GM12891 (cell line): ENCODE measurements around the gene EML2.

Source experiments
- DNase-seq: peaks from one replicate; pipeline ENCODE4 v3.0.0; 2011; ENCODE audit warnings: low spot score; ENCODE audit not compliant: insufficient read length
- FAIRE-seq: peaks from 2 replicates; lab custom pipeline; 2011; peaks lifted over from hg19 to GRCh38; lab: Jason Lieb, UNC
- PAX5 ChIP-seq: IDR thresholded peaks from 2 replicates; pipeline ENCODE4 v1.6.1; 2011; ENCODE audit warnings: low read length, moderate library complexity, mild to moderate bottlenecking; ENCODE audit not compliant: insufficient read depth, severe bottlenecking
- POLR2A ChIP-seq: IDR thresholded peaks from 2 replicates; pipeline ENCODE4 v1.6.1; 2011; ENCODE audit warnings: low read depth, low read length, control low read depth
- POLR2AphosphoS5 ChIP-seq: IDR thresholded peaks from 2 replicates; pipeline ENCODE4 v1.6.1; 2011; ENCODE audit warnings: low read depth, low read length, control low read depth
- POU2F2 ChIP-seq: IDR thresholded peaks from 2 replicates; pipeline ENCODE4 v1.6.1; 2011; ENCODE audit warnings: low read depth, mild to moderate bottlenecking, control low read depth, low read length, moderate library complexity
- SPI1 ChIP-seq: IDR thresholded peaks from 2 replicates; pipeline ENCODE4 v1.6.1; 2011; ENCODE audit warnings: low read depth, low read length, control low read depth
- TAF1 ChIP-seq: IDR thresholded peaks from 2 replicates; pipeline ENCODE4 v1.6.1; 2011; ENCODE audit warnings: low read depth, low read length, control low read depth

The EML2 gene

DNA sequence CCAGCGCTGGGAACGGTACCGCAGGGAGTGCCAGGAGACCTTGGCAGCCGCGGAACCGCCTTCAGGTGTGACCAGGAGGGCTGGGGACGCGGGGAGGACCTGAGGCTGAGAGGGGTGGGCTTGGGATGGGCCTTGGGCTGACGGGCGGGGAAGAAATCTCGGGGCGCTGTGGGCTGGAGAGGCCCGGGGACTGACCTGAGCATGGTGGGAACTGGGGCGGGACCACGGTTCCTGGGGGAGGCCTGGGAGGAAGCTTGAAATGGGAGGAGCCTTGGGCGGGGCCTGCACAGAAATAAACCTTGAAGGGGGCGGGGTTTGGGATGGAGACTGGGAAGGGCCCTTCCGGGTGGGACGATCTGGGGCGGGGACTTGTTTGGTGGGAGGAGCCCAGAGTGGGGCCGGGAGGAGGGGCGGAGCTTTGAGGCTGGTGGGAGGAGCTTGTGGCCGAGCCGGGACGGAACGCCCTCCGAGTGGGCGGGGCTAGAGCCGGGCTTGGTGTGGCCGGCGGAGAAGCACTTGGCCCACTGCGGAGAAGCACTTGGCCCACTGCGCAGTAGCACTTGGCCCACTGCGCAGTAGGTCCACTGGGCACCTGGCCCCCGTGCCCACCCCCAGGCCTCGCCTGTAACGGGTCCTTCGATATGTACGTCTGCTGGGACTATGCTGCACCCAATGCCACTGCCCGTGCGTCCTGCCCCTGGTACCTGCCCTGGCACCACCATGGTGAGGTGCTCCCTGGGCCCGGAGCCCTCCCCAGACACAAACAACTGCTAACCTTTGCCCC is 31.7 kb upstream of the EML2 start:
- no peak for TF ChIP-seq TAF1
- TF ChIP-seq POU2F2 = no peak
- TF ChIP-seq SPI1 = no peak
- no peak for TF ChIP-seq POLR2AphosphoS5
- TF ChIP-seq PAX5 = no peak
- no peak for TF ChIP-seq POLR2A
- FAIRE-seq (peak; percentile 96), DNase-seq (peak; percentile 91)

DNA sequence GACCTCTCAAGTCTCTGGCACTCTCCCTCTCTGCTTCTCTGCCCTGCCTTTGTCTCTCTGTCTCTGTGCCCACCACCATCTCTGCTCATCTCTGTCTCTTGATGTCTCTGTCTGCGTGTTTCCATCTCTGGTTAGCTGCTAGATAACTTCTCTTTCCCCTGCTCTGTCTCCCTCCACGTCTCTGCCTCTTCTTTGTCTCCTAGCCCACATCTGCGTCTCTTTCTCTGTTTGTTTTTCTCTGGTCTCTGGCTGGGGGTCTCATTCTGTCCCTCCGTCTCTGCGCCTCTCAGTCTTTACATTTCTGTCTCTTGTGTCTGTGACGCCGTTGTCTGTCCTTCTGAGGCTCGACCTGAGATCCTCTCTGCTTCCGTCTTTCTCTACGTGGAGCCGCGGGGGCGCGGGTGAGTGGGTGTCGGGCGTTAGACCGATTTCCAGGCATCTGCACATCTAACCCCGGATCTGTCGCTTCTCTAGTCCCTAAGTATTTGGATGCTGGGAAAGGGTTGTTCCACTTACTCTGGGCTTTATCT is 29.2 kb upstream of the EML2 start:
- TF ChIP-seq PAX5 = no peak
- no peak for TF ChIP-seq POU2F2
- TF ChIP-seq POLR2AphosphoS5 = no peak
- TF ChIP-seq SPI1 = no peak
- TF ChIP-seq POLR2A = no peak
- TF ChIP-seq TAF1 = no peak
- FAIRE-seq = peak; percentile 38
- DNase-seq = no peak

DNA sequence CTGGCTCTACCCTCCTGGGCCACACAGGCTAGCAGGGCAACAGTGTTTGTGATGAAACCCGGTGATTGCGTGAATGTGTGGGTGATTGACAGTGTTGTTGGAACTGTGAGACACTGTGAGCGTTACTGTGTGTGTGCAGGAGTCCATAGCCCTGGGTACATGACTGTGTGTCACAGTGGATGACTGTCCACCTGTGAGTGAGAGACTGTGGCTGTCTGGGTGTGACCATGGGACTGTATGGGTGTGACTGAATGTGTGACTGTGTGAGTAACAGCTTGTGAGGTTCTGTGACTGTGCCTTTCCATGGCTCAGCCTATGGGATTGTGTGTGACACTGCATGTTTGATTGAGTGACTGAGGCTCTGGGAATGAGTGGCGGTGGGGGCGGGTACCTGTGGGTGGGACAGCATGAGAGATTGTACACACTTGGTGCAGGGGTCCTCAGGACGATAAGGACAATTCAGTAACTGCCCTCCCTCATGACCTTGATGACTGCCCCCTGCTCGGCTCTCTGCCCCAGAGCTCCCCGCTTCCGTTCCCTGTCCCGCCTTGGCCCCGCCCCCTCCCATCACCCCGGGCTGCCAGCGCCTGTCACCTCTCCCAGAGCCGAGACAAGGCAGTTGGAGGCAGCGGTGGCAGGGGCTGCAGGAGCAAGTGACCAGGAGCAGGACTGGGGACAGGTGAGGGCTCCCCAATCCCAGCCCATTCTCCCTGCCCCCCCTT is 28.6 kb upstream of the EML2 start, which contains the start of gene GIPR:
Gene GIPR, plus strand, starts transcription at position 602 of the 722 bp plus-strand sequence. CDS start 1,300 bp downstream, outside the sequence.
- peak; percentile 95 for FAIRE-seq
- no peak for DNase-seq
- TF ChIP-seq POLR2AphosphoS5 = no peak
- TF ChIP-seq PAX5 = no peak
- no peak for TF ChIP-seq POU2F2
- TF ChIP-seq POLR2A = no peak
- no peak for TF ChIP-seq SPI1
- no peak for TF ChIP-seq TAF1

DNA sequence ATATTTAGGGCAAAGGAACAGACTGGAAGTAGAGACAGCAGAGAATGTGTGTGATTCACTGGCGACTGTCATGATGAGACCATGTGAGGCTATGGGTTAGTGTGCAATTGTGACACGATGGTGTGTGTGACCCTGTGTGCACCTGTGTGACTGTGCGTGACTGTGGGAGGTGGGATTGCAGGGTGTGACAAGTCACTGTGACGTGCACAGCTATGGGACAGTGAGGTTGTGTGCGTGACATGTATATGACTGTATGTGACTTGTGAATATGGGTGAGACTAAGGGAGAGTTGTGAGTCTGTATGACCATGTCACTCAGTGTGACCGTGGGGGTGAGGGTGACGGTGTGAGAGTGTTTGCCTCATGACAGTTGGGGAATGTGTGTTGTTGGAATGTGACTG is 25.4 kb upstream of the EML2 start:
- FAIRE-seq = peak; percentile 76
- TF ChIP-seq TAF1 = no peak
- TF ChIP-seq POLR2AphosphoS5 = no peak
- no peak for TF ChIP-seq POU2F2
- no peak for TF ChIP-seq POLR2A
- no peak for TF ChIP-seq SPI1
- no peak for TF ChIP-seq PAX5
- no peak for DNase-seq

DNA sequence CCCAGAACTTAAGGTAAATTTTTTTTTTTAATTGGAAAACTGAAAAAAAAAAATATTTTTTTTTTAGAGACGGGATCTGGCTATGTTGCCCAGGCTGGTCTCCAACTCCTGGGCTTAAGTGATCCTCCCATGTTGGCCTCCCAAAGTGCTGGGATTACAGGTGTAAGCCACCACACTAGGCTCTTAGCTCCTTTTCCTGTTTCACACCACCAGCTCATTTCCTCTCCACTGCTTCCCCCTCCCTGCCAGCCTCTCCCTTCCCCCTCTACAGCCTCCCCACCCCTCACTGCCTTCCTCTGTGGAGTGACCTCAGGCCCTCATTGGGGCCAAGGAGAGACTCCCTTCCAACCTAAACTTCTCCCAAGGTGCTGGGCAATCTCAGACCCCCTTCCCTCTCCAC is 24.6 kb upstream of the EML2 start:
- TF ChIP-seq POU2F2 = no peak
- no peak for TF ChIP-seq TAF1
- DNase-seq (no peak), FAIRE-seq (no peak)

DNA sequence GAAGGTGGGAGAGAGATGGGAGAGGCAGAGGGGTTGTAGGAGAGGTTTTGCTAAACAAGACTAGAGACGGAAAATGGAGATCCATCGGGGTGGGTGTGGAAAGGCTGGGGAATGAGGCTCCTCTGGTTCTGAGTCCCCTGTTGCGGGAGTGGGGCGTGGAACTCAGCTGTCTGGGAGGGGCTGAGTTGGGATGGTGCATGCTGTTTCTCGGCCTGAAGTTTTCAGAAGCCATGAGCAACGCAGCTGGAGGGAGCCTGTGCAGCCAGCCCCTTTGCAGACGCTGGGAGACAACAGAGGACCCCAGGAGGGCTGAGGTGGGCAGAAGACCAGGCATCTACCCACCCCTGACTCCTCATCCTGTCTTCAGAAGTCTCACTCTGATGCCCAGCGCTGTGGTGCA is 21.4 kb upstream of the EML2 start:
- DNase-seq (no peak), FAIRE-seq (no peak)
- TF ChIP-seq POU2F2 (no peak), POLR2A (no peak), SPI1 (no peak), TAF1 (no peak), PAX5 (no peak), POLR2AphosphoS5 (no peak)

DNA sequence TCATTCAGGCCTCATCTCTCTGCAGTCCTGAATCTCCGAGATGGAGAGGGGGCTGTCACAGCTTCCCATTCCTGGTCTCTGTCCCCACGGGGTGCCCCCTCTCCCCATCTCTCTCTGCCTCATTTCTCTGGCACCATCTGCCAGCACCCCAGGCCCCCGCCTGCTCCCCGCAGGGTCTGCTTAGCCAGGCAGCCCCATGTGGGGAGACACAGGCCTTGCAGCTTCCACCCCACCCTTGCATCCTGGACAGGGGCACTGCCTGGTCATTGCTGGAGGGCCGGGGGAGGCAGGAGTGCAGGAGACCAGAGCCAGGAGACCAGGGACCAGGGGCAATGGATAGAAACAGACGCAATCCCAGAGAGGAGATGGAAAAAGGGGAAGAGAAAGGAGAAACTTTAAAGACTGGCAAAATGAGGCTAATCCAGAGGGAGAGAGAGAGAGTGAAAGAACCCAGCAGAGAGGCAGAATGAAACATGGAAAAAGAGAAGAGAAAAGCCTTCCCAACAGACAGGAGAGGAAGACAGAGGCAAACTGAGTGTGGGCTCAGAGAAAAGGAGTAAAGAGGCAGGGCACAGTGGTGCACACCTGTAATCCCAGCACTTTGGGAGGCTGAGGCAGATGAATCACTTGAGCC is 20.0 kb upstream of the EML2 start:
- DNase-seq (no peak), FAIRE-seq (no peak)
- no peak for TF ChIP-seq SPI1
- no peak for TF ChIP-seq POLR2A
- TF ChIP-seq POLR2AphosphoS5 = no peak

DNA sequence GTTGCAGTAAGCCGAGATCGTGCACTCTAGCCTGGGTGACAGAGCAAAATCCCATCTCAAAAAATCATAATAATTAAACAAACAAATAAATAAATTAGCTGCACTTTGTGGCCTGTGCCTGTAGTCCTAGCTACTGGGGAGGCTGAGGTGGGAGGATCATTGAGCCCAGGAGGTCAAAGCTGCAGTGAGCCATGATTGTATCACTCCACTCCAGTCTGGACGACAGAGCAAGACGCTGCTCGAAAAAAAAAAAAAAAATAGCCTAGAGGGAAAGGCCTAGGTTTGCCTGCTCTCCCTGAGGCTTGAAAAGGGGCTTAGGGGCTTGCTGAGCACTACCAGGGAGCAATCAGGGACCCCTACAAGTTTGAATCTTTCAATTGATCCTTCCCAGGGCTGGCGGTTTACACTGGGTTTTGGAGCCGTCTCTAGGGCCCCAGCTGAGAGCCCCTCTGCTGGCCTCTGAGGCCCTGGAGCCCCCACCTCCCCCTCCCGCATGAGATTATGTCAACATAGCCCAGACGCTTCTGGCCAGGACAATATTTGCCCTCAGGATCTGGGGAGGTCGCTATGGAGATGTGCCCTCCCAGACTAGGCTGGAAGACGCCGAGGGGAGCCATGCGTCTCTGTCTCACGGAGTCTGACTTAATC is 18.4 kb upstream of the EML2 start:
- FAIRE-seq (no peak), DNase-seq (no peak)
- TF ChIP-seq TAF1 (no peak), POLR2AphosphoS5 (no peak), POLR2A (no peak), POU2F2 (no peak), PAX5 (no peak), SPI1 (no peak)

DNA sequence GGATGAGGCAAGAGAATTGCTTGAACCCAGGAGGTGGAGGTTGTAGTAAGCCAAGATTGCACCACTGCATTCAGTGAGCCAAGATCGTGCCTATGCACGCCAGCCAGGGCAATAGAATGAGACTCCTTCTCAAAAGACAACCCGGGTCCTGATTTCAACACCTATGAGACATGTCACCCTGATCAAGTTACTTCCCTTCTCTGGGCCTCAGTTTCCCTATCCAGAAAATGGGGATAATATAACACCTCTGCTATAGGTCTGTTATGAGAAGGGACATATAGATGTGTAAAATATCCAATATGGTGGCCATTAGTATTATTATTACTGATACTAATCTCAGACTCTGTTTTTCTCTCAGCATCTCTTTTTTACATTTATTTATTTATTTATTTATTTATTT is 15.9 kb upstream of the EML2 start:
- TF ChIP-seq POLR2AphosphoS5 (no peak), TAF1 (no peak), PAX5 (no peak), POLR2A (no peak), SPI1 (no peak), POU2F2 (no peak)
- DNase-seq = no peak
- no peak for FAIRE-seq
